H1 (cell line): ENCODE results near the gene FBN1. TPM values are rescaled to one million over a fixed set of nuclear protein-coding genes. Genes with fewer than 3 reads are reported as not detected.

Experiments
- KDM4A ChIP-seq: IDR thresholded peaks from one replicate; pipeline ENCODE4 v1.7.1; 2012; ENCODE audit warnings: low read depth, mild to moderate bottlenecking, moderate library complexity, low read length, inconsistent platforms; ENCODE audit not compliant: severe bottlenecking
- SP4 ChIP-seq: IDR thresholded peaks from 2 replicates; pipeline ENCODE4 v1.6.1; 2012; ENCODE audit warnings: low read length, inconsistent platforms
- SRF ChIP-seq: IDR thresholded peaks from 2 replicates; pipeline ENCODE4 v1.6.1; 2011; ENCODE audit warnings: mild to moderate bottlenecking, low read depth, low read length, moderate library complexity
- TEAD4 ChIP-seq: IDR thresholded peaks from 2 replicates; pipeline ENCODE4 v1.6.1; 2012; ENCODE audit warnings: low read depth, low read length, inconsistent platforms, mixed read lengths
- polyA plus RNA-seq, 7 experiments: library from polyadenylated mRNA; depleted of rRNA in 3 of 7; stranded (reverse) in 5 of 7; unstranded in 2 of 7; fragments of >200 nt in 5 of 7; fragments of 200-250 nt in 2 of 7; gene quantifications; 1 replicate in 5 of 7; 2 replicates in 1 of 7; 4 replicates in 1 of 7; pipeline versions ENCODE4 v1.2.1 to v1.2.3, GENCODE V29; 2011 to 2013; ENCODE audit warnings: missing spikeins in 2 of 7, mixed read lengths in 2 of 7
- total RNA-seq: library from RNA; stranded (reverse); fragmentation: NEBNext Ultra II Directional; extraction: Animal tissue kit (Norgen Biotek cat#: 25700); gene quantifications from 2 replicates; pipeline ENCODE4 v1.2.1, GENCODE V29; 2021
- TF ChIP-seq, protein P1 (sequence below): IDR thresholded peaks from 2 replicates; pipeline ENCODE4 v1.6.1; 2012; ENCODE audit warnings: low read length, inconsistent platforms

Gene FBN1
- total and polyA plus RNA-seq, 2 of the 8 experiments (the other 6 are each of a cell fraction or from before 2014, with no cell fraction given) = 3.0 to 4.0 TPM

DNA sequence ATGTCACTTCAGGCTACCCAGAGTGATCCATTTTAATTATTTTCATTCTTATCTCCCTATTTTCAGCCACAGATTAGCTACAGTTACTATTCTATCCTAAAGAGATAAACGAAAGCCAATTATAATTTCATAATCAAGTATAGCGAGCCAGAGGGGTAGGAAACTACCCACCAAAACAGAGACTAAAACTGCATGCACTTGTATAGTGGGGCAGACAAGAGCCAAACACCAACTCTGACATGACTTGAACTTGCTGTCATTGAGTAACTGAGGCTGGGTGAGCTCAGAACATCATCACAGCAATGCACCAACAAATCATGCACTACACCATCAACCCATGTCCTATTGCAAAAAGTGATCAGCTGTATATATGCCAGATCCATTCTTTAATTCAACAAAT is 64.8 kb downstream of the FBN1 start (continued):
- TF ChIP-seq, protein P1, sequence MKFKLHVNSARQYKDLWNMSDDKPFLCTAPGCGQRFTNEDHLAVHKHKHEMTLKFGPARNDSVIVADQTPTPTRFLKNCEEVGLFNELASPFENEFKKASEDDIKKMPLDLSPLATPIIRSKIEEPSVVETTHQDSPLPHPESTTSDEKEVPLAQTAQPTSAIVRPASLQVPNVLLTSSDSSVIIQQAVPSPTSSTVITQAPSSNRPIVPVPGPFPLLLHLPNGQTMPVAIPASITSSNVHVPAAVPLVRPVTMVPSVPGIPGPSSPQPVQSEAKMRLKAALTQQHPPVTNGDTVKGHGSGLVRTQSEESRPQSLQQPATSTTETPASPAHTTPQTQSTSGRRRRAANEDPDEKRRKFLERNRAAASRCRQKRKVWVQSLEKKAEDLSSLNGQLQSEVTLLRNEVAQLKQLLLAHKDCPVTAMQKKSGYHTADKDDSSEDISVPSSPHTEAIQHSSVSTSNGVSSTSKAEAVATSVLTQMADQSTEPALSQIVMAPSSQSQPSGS = no peak
- no peak for TF ChIP-seq KDM4A
- TF ChIP-seq SP4 = no peak
- TF ChIP-seq TEAD4 = no peak
- TF ChIP-seq SRF = no peak
